ENCODE data around the gene TMEM184A.

Gene TMEM184A

GRCh38 chr7:1555813-1556543 lies at the start of gene TMEM184A:
TSS of gene TMEM184A (minus strand) at chr7:1556205. CDS start at chr7:1555484, 721 bp downstream.
- DNase-seq = no peak

- DNase-seq = no peak
Measured at GRCh38 chr7:1604383-1604782, 48.4 kb upstream of the TMEM184A start.

GRCh38 chr7:1603346-1604225 lies 47.6 kb upstream of the TMEM184A start:
- DNase-seq = no peak

- DNase-seq = no peak
Measured at GRCh38 chr7:1602386-1602785, 46.4 kb upstream of the TMEM184A start.

- no peak for DNase-seq
Measured at GRCh38 chr7:1601956-1602355, 46.0 kb upstream of the TMEM184A start.

GRCh38 chr7:1599640-1600395 lies 43.8 kb upstream of the TMEM184A start:
- no peak for DNase-seq

- DNase-seq = no peak
Measured at GRCh38 chr7:1598961-1599639, 43.1 kb upstream of the TMEM184A start.

GRCh38 chr7:1598286-1598685 lies 42.3 kb upstream of the TMEM184A start:
- DNase-seq = no peak

- no peak for DNase-seq
Measured at GRCh38 chr7:1597791-1598190, 41.8 kb upstream of the TMEM184A start.

GRCh38 chr7:1597066-1597760 lies 41.2 kb upstream of the TMEM184A start:
- no peak for DNase-seq

GRCh38 chr7:1596181-1597043 lies 40.4 kb upstream of the TMEM184A start:
- no peak for DNase-seq

GRCh38 chr7:1595636-1596035 lies 39.6 kb upstream of the TMEM184A start:
- no peak for DNase-seq

- DNase-seq = no peak
Measured at GRCh38 chr7:1595027-1595426, 39.0 kb upstream of the TMEM184A start.

- DNase-seq = no peak
Measured at GRCh38 chr7:1593904-1594421, 38.0 kb upstream of the TMEM184A start.

GRCh38 chr7:1593091-1593866 lies 37.3 kb upstream of the TMEM184A start:
- no peak for DNase-seq

- no peak for DNase-seq
Measured at GRCh38 chr7:1592299-1592871, 36.4 kb upstream of the TMEM184A start.

GRCh38 chr7:1591876-1592275 lies 35.9 kb upstream of the TMEM184A start:
- DNase-seq = no peak

GRCh38 chr7:1591396-1591795 lies 35.4 kb upstream of the TMEM184A start:
- no peak for DNase-seq

- DNase-seq = no peak
Measured at GRCh38 chr7:1590887-1591286, 34.9 kb upstream of the TMEM184A start.

- DNase-seq = no peak
Measured at GRCh38 chr7:1590476-1590875, 34.5 kb upstream of the TMEM184A start.
